Measurements from ENCODE around the gene IGSF3. TPM values are rescaled to one million over a fixed set of nuclear protein-coding genes. Genes with fewer than 3 reads are reported as not detected.

IGSF3 gene
- total and polyA plus RNA-seq, 2 of the 8 experiments (the other 6 are each of a cell fraction or from before 2014, with no cell fraction given): 30.0 to 32.2 TPM

- TF ChIP-seq HDAC2 (IDR thresholded peaks at IDR 0.05; ENCODE audit: borderline replicate concordance in 1 of 2, low read depth in 2 of 2, low read length in 2 of 2) (no peak), SRF (IDR thresholded peaks at IDR 0.05; ENCODE audit: low read depth, low read length) (no peak), RBBP5 (IDR thresholded peaks at IDR 0.05; ENCODE audit: borderline replicate concordance, low read depth, low read length) (no peak), CBX8 (IDR thresholded peaks at IDR 0.05; ENCODE audit: borderline replicate concordance, low read depth, low read length) (no peak), SP4 (IDR thresholded peaks at IDR 0.05; ENCODE audit: low read length) (no peak), POU5F1 (IDR thresholded peaks at IDR 0.05; ENCODE audit: low read depth, low read length) (no peak), CHD2 (IDR thresholded peaks at IDR 0.05; ENCODE audit: low read length) (no peak), RNF2 (IDR thresholded peaks at IDR 0.05; ENCODE audit: borderline replicate concordance, low read depth, low read length, missing control alignments, poor library complexity, severe bottlenecking) (no peak)
Measured at GRCh38 chr1:116568662-116569380, 98.7 kb downstream of the IGSF3 start (continued).

Measured in H1 (cell line).